Choroid plexus epithelial cell (primary cell): ENCODE results near the gene SRGAP1.

ENCODE experiments used
- DNase-seq: peaks from one replicate; pipeline ENCODE4 v3.0.0-alpha.2; 2010; ENCODE audit warnings: low read depth
- H3K4me3 ChIP-seq: 2 replicates; pipeline ENCODE4 v1.5.1; 2011; ENCODE audit warnings: low read depth, mild to moderate bottlenecking, control low read depth, low read length, moderate library complexity
- TF ChIP-seq, protein P1 (sequence below): conservative IDR thresholded peaks from 2 replicates; pipeline ENCODE4 v1.5.1; 2011; ENCODE audit warnings: low read depth, mild to moderate bottlenecking, control low read depth, inconsistent platforms, low read length, moderate library complexity

The SRGAP1 gene

GRCh38 chr12:64082866-64083268, 238.4 kb downstream of the SRGAP1 start:
- TF ChIP-seq, protein P1, sequence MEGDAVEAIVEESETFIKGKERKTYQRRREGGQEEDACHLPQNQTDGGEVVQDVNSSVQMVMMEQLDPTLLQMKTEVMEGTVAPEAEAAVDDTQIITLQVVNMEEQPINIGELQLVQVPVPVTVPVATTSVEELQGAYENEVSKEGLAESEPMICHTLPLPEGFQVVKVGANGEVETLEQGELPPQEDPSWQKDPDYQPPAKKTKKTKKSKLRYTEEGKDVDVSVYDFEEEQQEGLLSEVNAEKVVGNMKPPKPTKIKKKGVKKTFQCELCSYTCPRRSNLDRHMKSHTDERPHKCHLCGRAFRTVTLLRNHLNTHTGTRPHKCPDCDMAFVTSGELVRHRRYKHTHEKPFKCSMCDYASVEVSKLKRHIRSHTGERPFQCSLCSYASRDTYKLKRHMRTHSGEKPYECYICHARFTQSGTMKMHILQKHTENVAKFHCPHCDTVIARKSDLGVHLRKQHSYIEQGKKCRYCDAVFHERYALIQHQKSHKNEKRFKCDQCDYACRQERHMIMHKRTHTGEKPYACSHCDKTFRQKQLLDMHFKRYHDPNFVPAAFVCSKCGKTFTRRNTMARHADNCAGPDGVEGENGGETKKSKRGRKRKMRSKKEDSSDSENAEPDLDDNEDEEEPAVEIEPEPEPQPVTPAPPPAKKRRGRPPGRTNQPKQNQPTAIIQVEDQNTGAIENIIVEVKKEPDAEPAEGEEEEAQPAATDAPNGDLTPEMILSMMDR, result no peak
- H3K4me3 ChIP-seq, result no peak overlapping the region

GRCh38 chr12:64083285-64084210, 239.0 kb downstream of the SRGAP1 start:
- DNase-seq, result peak; percentile 96
- TF ChIP-seq, protein P1, result no peak
- no peak overlapping the region for H3K4me3 ChIP-seq

More at GRCh38 chr12:64082866-64083268, 238.4 kb downstream of the SRGAP1 start:
- DNase-seq, result no peak

DNA sequence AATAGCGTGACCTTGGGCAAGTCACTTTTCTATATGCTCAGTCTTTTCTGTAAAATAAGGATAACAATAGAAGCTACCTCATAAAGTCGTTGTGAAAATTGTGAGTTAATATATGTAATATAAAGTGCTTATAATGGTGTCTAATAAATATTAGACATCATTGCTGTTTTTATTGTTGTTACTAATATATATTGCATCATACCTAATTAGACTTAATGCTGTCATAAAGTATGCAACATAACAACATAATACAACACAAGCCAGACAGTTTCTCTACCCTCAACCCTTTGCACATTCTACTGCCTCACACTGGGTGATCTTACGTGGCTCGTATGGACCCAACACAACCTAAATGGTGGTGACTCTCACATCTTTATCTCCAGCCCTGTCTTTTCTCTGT, 240.7 kb downstream of the SRGAP1 start:
- TF ChIP-seq, protein P1, result no peak
- H3K4me3 ChIP-seq, result no peak overlapping the region
- no peak for DNase-seq

DNA sequence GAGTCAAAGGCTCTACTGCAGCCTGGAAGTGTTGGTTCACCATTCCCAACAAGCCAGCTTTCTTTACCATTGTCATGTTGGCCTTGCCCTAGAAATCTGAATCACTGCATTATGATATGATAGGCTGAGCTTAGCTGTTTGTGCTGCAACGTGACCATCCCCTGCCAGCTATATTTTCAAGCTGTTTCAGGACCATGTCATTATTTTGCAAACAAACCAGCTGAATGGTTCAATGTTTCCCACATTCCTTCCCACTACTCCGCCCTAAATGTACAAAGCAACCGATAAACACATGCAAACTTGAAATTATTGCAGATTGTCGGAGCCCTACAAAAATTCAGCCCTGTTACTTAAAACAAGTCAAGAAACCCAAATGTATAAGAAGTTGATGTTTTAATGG, 241.5 kb downstream of the SRGAP1 start:
- DNase-seq, result no peak
- TF ChIP-seq, protein P1, result no peak
- no peak overlapping the region for H3K4me3 ChIP-seq

GRCh38 chr12:64086946-64087345, 242.4 kb downstream of the SRGAP1 start:
- no peak for DNase-seq
- H3K4me3 ChIP-seq, result no peak overlapping the region
- TF ChIP-seq, protein P1, result no peak

DNA sequence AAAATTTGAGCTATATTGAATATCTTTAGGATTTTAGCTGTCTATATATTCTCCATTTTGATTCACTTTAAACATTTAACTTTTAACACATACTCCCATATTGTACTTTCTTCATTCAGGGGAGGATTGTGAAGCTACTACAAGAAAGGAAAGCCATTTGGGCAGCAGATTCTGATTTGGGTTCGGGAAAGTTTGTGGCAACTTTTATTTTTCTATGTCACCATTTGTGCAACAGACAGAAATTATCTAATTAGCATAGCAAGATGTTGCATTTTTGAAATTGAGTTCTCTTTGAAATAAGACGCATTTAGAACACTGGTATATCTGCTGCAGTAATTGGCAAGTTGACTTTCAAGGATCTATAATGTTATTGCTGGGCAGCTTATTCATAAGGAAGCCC, 243.3 kb downstream of the SRGAP1 start:
- no peak overlapping the region for H3K4me3 ChIP-seq
- TF ChIP-seq, protein P1, result no peak
- DNase-seq, result no peak
